ENCODE measurements around the gene SNX17.

The SNX17 gene

GRCh38 chr2:27370026-27370815 is at the start of gene SNX17, which contains the start of gene EIF2B4:
Gene SNX17, plus strand, starts transcription at chr2:27370616. Its CDS starts 128 bp downstream, at chr2:27370744.
Gene EIF2B4, minus strand, starts transcription at chr2:27370338. Its CDS starts 24 bp downstream, at chr2:27370314.
- Histone ChIP-seq H3K27me3 (ENCODE audit: low read depth, low read length) (no peaks in the 10 kb centered on the region), H2AFZ (ENCODE audit: low read depth, low read length) (no peak within 1 kb of the TSS; the same call in 1 of the 2 replicates), H3K4me2 (ENCODE audit: low read length) (peak within 1 kb of the TSS; percentile 96), H3K4me3 (ENCODE audit: low read length) (peak within 1 kb of the TSS; percentile 93), H3K4me1 (ENCODE audit: low read length) (peaks cover 16% of the 10 kb centered on the region), H3K79me2 (ENCODE audit: low read length) (peaks cover 43% of the 10 kb centered on the region), H3K36me3 (replicated peaks; ENCODE audit: low read depth, low read length) (peaks cover 26% of the 10 kb centered on the region), H3K9me3 (ENCODE audit: insufficient read depth, low read length) (no peaks in the 10 kb centered on the region), H4K20me1 (ENCODE audit: insufficient read depth, low read length) (no peaks in the 10 kb centered on the region), H3K9ac (ENCODE audit: low read length) (peak within 1 kb of the TSS; percentile 95), H3K27ac (ENCODE audit: low read length) (peak within 1 kb of the TSS; percentile 65)
- TF ChIP-seq, protein P1, sequence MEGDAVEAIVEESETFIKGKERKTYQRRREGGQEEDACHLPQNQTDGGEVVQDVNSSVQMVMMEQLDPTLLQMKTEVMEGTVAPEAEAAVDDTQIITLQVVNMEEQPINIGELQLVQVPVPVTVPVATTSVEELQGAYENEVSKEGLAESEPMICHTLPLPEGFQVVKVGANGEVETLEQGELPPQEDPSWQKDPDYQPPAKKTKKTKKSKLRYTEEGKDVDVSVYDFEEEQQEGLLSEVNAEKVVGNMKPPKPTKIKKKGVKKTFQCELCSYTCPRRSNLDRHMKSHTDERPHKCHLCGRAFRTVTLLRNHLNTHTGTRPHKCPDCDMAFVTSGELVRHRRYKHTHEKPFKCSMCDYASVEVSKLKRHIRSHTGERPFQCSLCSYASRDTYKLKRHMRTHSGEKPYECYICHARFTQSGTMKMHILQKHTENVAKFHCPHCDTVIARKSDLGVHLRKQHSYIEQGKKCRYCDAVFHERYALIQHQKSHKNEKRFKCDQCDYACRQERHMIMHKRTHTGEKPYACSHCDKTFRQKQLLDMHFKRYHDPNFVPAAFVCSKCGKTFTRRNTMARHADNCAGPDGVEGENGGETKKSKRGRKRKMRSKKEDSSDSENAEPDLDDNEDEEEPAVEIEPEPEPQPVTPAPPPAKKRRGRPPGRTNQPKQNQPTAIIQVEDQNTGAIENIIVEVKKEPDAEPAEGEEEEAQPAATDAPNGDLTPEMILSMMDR (IDR thresholded peaks at IDR 0.05; ENCODE audit: low read depth, low read length), result peak; percentile 73
- no peak for TF ChIP-seq EZH2phosphoT487 (IDR thresholded peaks at IDR 0.05; ENCODE audit: low read depth)

DNA sequence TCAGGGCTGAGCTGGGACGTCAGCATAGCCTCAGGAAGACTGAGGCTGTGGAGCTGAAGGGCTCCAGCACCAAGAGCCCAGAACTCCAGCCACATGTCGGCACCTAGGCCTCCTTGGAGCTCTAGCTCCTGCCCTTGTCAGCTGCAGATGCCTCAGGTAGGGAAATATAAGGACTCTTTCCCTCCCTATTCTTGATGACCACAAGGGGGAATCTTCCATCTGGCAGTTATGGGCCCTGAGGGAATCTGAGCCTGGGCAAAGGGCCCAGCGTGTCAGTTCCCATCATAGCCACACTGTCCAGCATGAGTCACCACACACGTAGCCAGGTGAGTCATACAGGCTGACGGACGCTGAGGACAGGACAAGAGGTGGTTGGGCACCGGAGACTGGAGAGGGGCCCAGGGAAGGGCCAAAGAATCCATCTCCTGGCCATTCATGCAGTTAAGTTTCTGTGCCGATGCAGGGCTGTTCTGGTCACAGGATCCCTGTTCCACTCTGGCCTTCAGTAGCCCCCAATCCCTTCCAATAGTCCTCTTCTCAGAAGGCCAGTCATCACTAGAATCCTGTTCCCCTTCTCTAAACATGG is 49.4 kb upstream of the SNX17 start:
- no peak for TF ChIP-seq EZH2phosphoT487 (IDR thresholded peaks at IDR 0.05; ENCODE audit: low read depth)
- TF ChIP-seq, protein P1 (IDR thresholded peaks at IDR 0.05; ENCODE audit: low read depth, low read length), result no peak
- H4K20me1 ChIP-seq (ENCODE audit: insufficient read depth, low read length), result no peaks in the 10 kb centered on the region
- H3K4me1 ChIP-seq (ENCODE audit: low read length), result peaks cover 14% of the 10 kb centered on the region
- peaks cover 8% of the 10 kb centered on the region for H3K36me3 ChIP-seq (replicated peaks; ENCODE audit: low read depth, low read length)
- H3K79me2 ChIP-seq (ENCODE audit: low read length), result peaks cover 29% of the 10 kb centered on the region
- H3K4me2 ChIP-seq (ENCODE audit: low read length), result no peak overlapping the region
- no peak overlapping the region for H3K4me3 ChIP-seq (ENCODE audit: low read length)
- H3K9ac ChIP-seq (ENCODE audit: low read length), result no peak overlapping the region
- H3K27ac ChIP-seq (ENCODE audit: low read length), result no peak overlapping the region
- H3K9me3 ChIP-seq (ENCODE audit: insufficient read depth, low read length), result no peaks in the 10 kb centered on the region
- no peak overlapping the region for H2AFZ ChIP-seq (ENCODE audit: low read depth, low read length)
- H3K27me3 ChIP-seq (ENCODE audit: low read depth, low read length), result no peaks in the 10 kb centered on the region

GRCh38 chr2:27322301-27322765 is 48.1 kb upstream of the SNX17 start:
- no peaks in the 10 kb centered on the region for H3K27me3 ChIP-seq (ENCODE audit: low read depth, low read length)
- TF ChIP-seq EZH2phosphoT487 (IDR thresholded peaks at IDR 0.05; ENCODE audit: low read depth), result no peak
- TF ChIP-seq, protein P1 (IDR thresholded peaks at IDR 0.05; ENCODE audit: low read depth, low read length), result no peak
- peak overlapping the region; percentile 66 for H3K27ac ChIP-seq (ENCODE audit: low read length)
- H3K4me3 ChIP-seq (ENCODE audit: low read length), result peak overlapping the region; percentile 96
- no peaks in the 10 kb centered on the region for H3K9me3 ChIP-seq (ENCODE audit: insufficient read depth, low read length)
- H3K9ac ChIP-seq (ENCODE audit: low read length), result peak overlapping the region; percentile 98
- peaks cover 18% of the 10 kb centered on the region for H3K36me3 ChIP-seq (replicated peaks; ENCODE audit: low read depth, low read length)
- H2AFZ ChIP-seq (ENCODE audit: low read depth, low read length), result no peak overlapping the region
- H3K4me1 ChIP-seq (ENCODE audit: low read length), result peaks cover 14% of the 10 kb centered on the region
- peak overlapping the region; percentile 93 for H3K4me2 ChIP-seq (ENCODE audit: low read length)
- H4K20me1 ChIP-seq (ENCODE audit: insufficient read depth, low read length), result no peaks in the 10 kb centered on the region
- peaks cover 29% of the 10 kb centered on the region for H3K79me2 ChIP-seq (ENCODE audit: low read length)
